HG02623 (cell line): ENCODE data around the gene BBX.

Source experiments
- ATAC-seq: cut with Tn5 transposase; IDR thresholded peaks from one replicate; pipeline ENCODE4 v1.9.1; 2021; ENCODE audit warnings: moderate library complexity; ENCODE audit not compliant: unreplicated experiment

Gene BBX

GRCh38 chr3:107794664-107795443, 272.1 kb downstream of the BBX start:
- ATAC-seq: no peak

- ATAC-seq: peak; percentile 40
These were observed 272.8 kb downstream of the BBX start for GRCh38 chr3:107795514-107796094.

GRCh38 chr3:107796791-107797190, 274.0 kb downstream of the BBX start:
- no peak for ATAC-seq

- ATAC-seq: no peak
These were observed 274.8 kb downstream of the BBX start for GRCh38 chr3:107797586-107797985.

- no peak for ATAC-seq
These were observed 275.6 kb downstream of the BBX start for GRCh38 chr3:107798381-107798780.

GRCh38 chr3:107800710-107801109, 277.9 kb downstream of the BBX start:
- ATAC-seq: no peak

- no peak for ATAC-seq
These were observed 280.4 kb downstream of the BBX start for GRCh38 chr3:107803170-107803569.

- ATAC-seq: no peak
These were observed 283.3 kb downstream of the BBX start for GRCh38 chr3:107806021-107806420.

- ATAC-seq: no peak
These were observed 283.8 kb downstream of the BBX start for GRCh38 chr3:107806536-107806935.

GRCh38 chr3:107810171-107811071, 287.7 kb downstream of the BBX start:
- ATAC-seq: no peak

GRCh38 chr3:107813026-107813425, 290.3 kb downstream of the BBX start:
- no peak for ATAC-seq

GRCh38 chr3:107816107-107816506, 293.3 kb downstream of the BBX start:
- no peak for ATAC-seq

- no peak for ATAC-seq
These were observed 294.3 kb downstream of the BBX start for GRCh38 chr3:107817076-107817475.

GRCh38 chr3:107818025-107818424, 295.3 kb downstream of the BBX start:
- ATAC-seq: no peak

- no peak for ATAC-seq
These were observed 296.9 kb downstream of the BBX start for GRCh38 chr3:107819656-107820055.

- ATAC-seq: no peak
These were observed 299.5 kb downstream of the BBX start for GRCh38 chr3:107822308-107822707.

GRCh38 chr3:107824822-107825371, 302.1 kb downstream of the BBX start:
- ATAC-seq: no peak

- ATAC-seq: no peak
These were observed 302.8 kb downstream of the BBX start for GRCh38 chr3:107825556-107825955.

GRCh38 chr3:107826727-107827126, 304.0 kb downstream of the BBX start:
- ATAC-seq: no peak

GRCh38 chr3:107829185-107829584, 306.4 kb downstream of the BBX start:
- no peak for ATAC-seq

- ATAC-seq: no peak
These were observed 308.8 kb downstream of the BBX start for GRCh38 chr3:107831590-107831989.
